Measurements from ENCODE around the gene ADGRF5. TPM values are rescaled to one million over a fixed set of nuclear protein-coding genes. Genes with fewer than 3 reads are reported as not detected.

Gene ADGRF5
- total RNA-seq, 1 donor from 2014 or later: 0.13 TPM

- no peak for TF ChIP-seq CTCF (IDR thresholded peaks at IDR 0.05; ENCODE audit: insufficient read depth, low read length, poor library complexity, severe bottlenecking)
- DNase-seq (ENCODE audit: low read depth): no peak
- H3K36me3 ChIP-seq (ENCODE audit: control insufficient read depth, insufficient read depth, low read length): no peaks in the 10 kb centered on the region
- no peaks in the 10 kb centered on the region for H3K27me3 ChIP-seq (ENCODE audit: control insufficient read depth, insufficient read depth, low read length)
- no peak overlapping the region for H3K4me3 ChIP-seq (ENCODE audit: low read depth, low read length)
Observed at GRCh38 chr6:46896871-46897270, 24.9 kb downstream of the ADGRF5 start.

- no peak overlapping the region for H3K4me3 ChIP-seq (ENCODE audit: low read depth, low read length)
- no peak for TF ChIP-seq CTCF (IDR thresholded peaks at IDR 0.05; ENCODE audit: insufficient read depth, low read length, poor library complexity, severe bottlenecking)
- H3K27me3 ChIP-seq (ENCODE audit: control insufficient read depth, insufficient read depth, low read length): no peaks in the 10 kb centered on the region
- no peak for DNase-seq (ENCODE audit: low read depth)
- H3K36me3 ChIP-seq (ENCODE audit: control insufficient read depth, insufficient read depth, low read length): no peaks in the 10 kb centered on the region
Observed at GRCh38 chr6:46895930-46896329, 25.8 kb downstream of the ADGRF5 start.

- no peak for DNase-seq (ENCODE audit: low read depth)
- no peak for TF ChIP-seq CTCF (IDR thresholded peaks at IDR 0.05; ENCODE audit: insufficient read depth, low read length, poor library complexity, severe bottlenecking)
- Histone ChIP-seq H3K4me3 (ENCODE audit: low read depth, low read length) (no peak overlapping the region), H3K36me3 (ENCODE audit: control insufficient read depth, insufficient read depth, low read length) (no peaks in the 10 kb centered on the region), H3K27me3 (ENCODE audit: control insufficient read depth, insufficient read depth, low read length) (no peaks in the 10 kb centered on the region)
Observed at GRCh38 chr6:46894433-46894832, 27.3 kb downstream of the ADGRF5 start.

- Histone ChIP-seq H3K4me3 (ENCODE audit: low read depth, low read length) (no peak overlapping the region), H3K36me3 (ENCODE audit: control insufficient read depth, insufficient read depth, low read length) (no peaks in the 10 kb centered on the region), H3K27me3 (ENCODE audit: control insufficient read depth, insufficient read depth, low read length) (no peaks in the 10 kb centered on the region)
- DNase-seq (ENCODE audit: low read depth): no peak
- TF ChIP-seq CTCF (IDR thresholded peaks at IDR 0.05; ENCODE audit: insufficient read depth, low read length, poor library complexity, severe bottlenecking): no peak
Observed at GRCh38 chr6:46893648-46894047, 28.1 kb downstream of the ADGRF5 start.

GRCh38 chr6:46891252-46891795 lies 30.4 kb downstream of the ADGRF5 start:
- no peak for DNase-seq (ENCODE audit: low read depth)
- Histone ChIP-seq H3K27me3 (ENCODE audit: control insufficient read depth, insufficient read depth, low read length) (no peaks in the 10 kb centered on the region), H3K4me3 (ENCODE audit: low read depth, low read length) (no peak overlapping the region), H3K36me3 (ENCODE audit: control insufficient read depth, insufficient read depth, low read length) (no peaks in the 10 kb centered on the region)
- no peak for TF ChIP-seq CTCF (IDR thresholded peaks at IDR 0.05; ENCODE audit: insufficient read depth, low read length, poor library complexity, severe bottlenecking)

GRCh38 chr6:46888578-46888977 lies 33.2 kb downstream of the ADGRF5 start:
- H3K4me3 ChIP-seq (ENCODE audit: low read depth, low read length): no peak overlapping the region
- no peak for DNase-seq (ENCODE audit: low read depth)

More at GRCh38 chr6:46888578-46888977, 33.2 kb downstream of the ADGRF5 start:
- TF ChIP-seq CTCF (IDR thresholded peaks at IDR 0.05; ENCODE audit: insufficient read depth, low read length, poor library complexity, severe bottlenecking): no peak
- Histone ChIP-seq H3K36me3 (ENCODE audit: control insufficient read depth, insufficient read depth, low read length) (no peaks in the 10 kb centered on the region), H3K27me3 (ENCODE audit: control insufficient read depth, insufficient read depth, low read length) (no peaks in the 10 kb centered on the region)

All from kidney epithelial cell (primary cell).